ENCODE results near the gene GOLGA6L24. TPM values are rescaled to one million over a fixed set of nuclear protein-coding genes. Genes with fewer than 3 reads are reported as not detected.

GOLGA6L24 gene
- total RNA-seq, 2 donors from 2014 or later: not detected

Other genes with a start within 250 kb of the GOLGA6L24 start
- gene HERC2, start 35.9 kb downstream of the GOLGA6L24 start, total RNA-seq: 100 to 1,000 TPM; 105 to 112 TPM
- gene GOLGA8F, start 20.6 kb upstream of the GOLGA6L24 start, total RNA-seq: not detected
- not detected for gene GOLGA8G, start 174.9 kb upstream of the GOLGA6L24 start, total RNA-seq
- not detected for gene GOLGA6L25, start 195.5 kb upstream of the GOLGA6L24 start, total RNA-seq